Middle frontal gyrus (tissue), 1 donor: ENCODE results near the gene GARS1.

Experiments used
- DNase-seq: peaks from one replicate; pipeline ENCODE4 v3.0.0-alpha.2; 2015; ENCODE audit warnings: low spot score; ENCODE audit errors: extremely low spot score

Gene GARS1

GRCh38 chr7:30681331-30681797 is 86.7 kb downstream of the GARS1 start:
- DNase-seq: no peak

- no peak for DNase-seq
Observed at GRCh38 chr7:30681815-30682211, 87.1 kb downstream of the GARS1 start.

- no peak for DNase-seq
Observed at GRCh38 chr7:30682212-30683083, 87.8 kb downstream of the GARS1 start, which contains the start of gene CRHR2. TSS of gene CRHR2 (minus strand) at chr7:30682456. CDS start at chr7:30682280, 176 bp downstream.

GRCh38 chr7:30683306-30683705 is 88.6 kb downstream of the GARS1 start:
- DNase-seq: no peak
